ENCODE data around the gene SASH1. TPM values are rescaled to one million over a fixed set of nuclear protein-coding genes. Genes with fewer than 3 reads are reported as not detected.

SASH1 gene
- total RNA-seq, 1 donor from 2014 or later: 75.7 TPM

DNA sequence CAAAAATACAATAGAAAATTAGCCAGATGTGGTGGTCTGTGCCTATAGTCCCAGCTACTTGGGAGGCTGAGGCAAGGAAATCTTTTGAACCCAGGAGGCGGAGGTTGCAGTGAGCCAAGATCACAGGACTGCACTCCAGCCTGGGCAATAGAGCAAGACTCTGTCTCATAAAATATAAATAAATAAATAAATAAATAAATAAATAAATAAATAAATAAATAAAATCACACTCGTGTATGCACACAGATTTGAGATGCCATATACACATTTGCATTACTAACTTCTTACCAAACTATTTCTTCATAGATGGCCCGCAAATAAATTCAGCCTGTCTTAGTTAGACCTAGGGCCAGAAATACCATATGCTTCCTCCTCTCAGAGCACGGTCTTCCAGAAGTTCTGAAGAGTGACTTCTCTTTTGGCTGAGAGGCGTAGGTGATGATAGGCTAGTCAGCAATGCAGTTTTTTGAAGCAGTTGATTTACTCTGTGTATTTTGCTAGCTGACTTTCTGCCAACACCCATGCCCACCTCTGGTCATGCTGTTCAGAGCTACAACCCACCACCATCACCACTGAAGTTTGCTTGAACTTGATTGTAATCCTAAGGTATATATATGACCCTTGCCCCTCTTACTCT lies 150.1 kb downstream of the SASH1 start:
- peaks cover 6% of the 10 kb centered on the region for H3K4me1 Mint-ChIP-seq (ENCODE audit: unreplicated experiment)
- H3K27me3 Mint-ChIP-seq (ENCODE audit: unreplicated experiment): no peaks in the 10 kb centered on the region
- no peak overlapping the region for H3K4me3 Mint-ChIP-seq (ENCODE audit: unreplicated experiment)

DNA sequence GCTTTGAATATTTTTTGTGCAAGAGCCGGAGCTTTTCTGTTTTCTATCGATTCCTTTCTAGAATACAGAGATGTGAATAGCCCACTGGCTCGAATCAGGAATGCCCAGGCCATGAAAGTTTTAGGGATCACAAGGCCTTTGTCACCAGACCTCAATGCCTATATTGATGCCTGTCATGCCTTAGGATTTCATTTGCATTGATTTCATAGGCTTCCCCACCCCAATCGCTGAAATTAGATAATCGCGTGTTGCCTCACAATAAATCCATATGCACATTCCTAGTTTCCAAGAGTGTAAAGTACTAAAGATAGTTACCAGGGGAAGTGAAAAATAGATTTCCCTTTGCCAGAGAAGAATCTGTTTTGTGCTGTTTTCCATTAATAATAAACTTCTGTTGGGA lies 150.8 kb downstream of the SASH1 start:
- Mint-ChIP-seq H3K4me3 (ENCODE audit: unreplicated experiment) (no peak overlapping the region), H3K9me3 (ENCODE audit: unreplicated experiment) (no peaks in the 10 kb centered on the region), H3K27ac (ENCODE audit: unreplicated experiment) (no peak overlapping the region), H3K36me3 (ENCODE audit: unreplicated experiment) (peaks cover 29% of the 10 kb centered on the region), H3K4me1 (ENCODE audit: unreplicated experiment) (peaks cover 6% of the 10 kb centered on the region), H3K27me3 (ENCODE audit: unreplicated experiment) (no peaks in the 10 kb centered on the region)
- TF ChIP-seq CTCF (IDR thresholded peaks at IDR 0.05): no peak
- DNase-seq (ENCODE audit: extremely low spot score, unreplicated experiment): no peak

More for the DNA sequence above, 150.1 kb downstream of the SASH1 start:
- H3K27ac Mint-ChIP-seq (ENCODE audit: unreplicated experiment): no peak overlapping the region
- H3K36me3 Mint-ChIP-seq (ENCODE audit: unreplicated experiment): peaks cover 34% of the 10 kb centered on the region
- no peak for TF ChIP-seq CTCF (IDR thresholded peaks at IDR 0.05)
- DNase-seq (ENCODE audit: extremely low spot score, unreplicated experiment): no peak
- no peaks in the 10 kb centered on the region for H3K9me3 Mint-ChIP-seq (ENCODE audit: unreplicated experiment)

DNA sequence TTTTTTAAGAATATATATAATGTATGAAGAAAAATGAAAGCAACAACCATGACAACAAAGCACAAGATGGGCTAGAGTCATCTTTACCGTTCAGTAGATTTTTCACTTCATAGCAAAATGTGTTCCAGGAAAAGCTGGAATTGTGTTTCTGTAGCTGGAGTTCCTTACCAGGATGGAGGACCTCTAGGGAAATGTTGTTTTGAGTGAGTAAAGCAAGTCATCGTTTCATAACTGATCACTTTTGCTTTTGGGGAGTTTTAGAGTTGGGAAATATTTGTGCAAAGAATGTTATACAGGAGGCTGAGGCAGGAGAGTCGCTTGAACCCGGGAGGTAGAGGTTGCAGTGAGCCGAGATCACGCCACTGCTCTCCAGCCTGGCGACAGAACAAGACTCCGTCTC lies 151.6 kb downstream of the SASH1 start:
- TF ChIP-seq CTCF (IDR thresholded peaks at IDR 0.05): no peak
- no peaks in the 10 kb centered on the region for H3K27me3 Mint-ChIP-seq (ENCODE audit: unreplicated experiment)
- no peak for DNase-seq (ENCODE audit: extremely low spot score, unreplicated experiment)
- H3K9me3 Mint-ChIP-seq (ENCODE audit: unreplicated experiment): no peaks in the 10 kb centered on the region
- no peak overlapping the region for H3K4me3 Mint-ChIP-seq (ENCODE audit: unreplicated experiment)
- peaks cover 21% of the 10 kb centered on the region for H3K36me3 Mint-ChIP-seq (ENCODE audit: unreplicated experiment)
- H3K4me1 Mint-ChIP-seq (ENCODE audit: unreplicated experiment): peaks cover 6% of the 10 kb centered on the region
- no peak overlapping the region for H3K27ac Mint-ChIP-seq (ENCODE audit: unreplicated experiment)

GRCh38 chr6:148495029-148495428 lies 152.4 kb downstream of the SASH1 start:
- no peak for TF ChIP-seq CTCF (IDR thresholded peaks at IDR 0.05)

DNA sequence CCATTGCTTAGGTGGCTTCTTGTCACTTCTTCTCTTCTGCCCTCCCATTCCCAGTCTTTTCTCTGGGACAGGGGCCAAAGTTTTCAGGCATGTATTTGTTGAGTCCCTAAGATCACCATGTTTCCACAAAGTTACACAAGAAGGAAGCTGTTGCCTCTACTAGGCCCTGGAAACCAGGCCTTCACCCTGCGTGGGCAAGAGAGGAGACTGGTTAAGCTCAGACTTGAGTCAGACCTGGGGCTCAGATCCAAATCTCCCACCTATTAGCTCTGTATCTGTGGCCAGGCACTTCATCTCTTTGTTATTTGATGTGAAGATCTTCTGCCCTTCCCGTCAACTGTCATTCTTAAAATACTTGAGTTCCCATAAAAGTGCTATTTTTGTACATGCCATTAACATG lies 154.6 kb downstream of the SASH1 start:
- Mint-ChIP-seq H3K27me3 (ENCODE audit: unreplicated experiment) (no peaks in the 10 kb centered on the region), H3K4me3 (ENCODE audit: unreplicated experiment) (no peak overlapping the region), H3K36me3 (ENCODE audit: unreplicated experiment) (peaks cover 21% of the 10 kb centered on the region), H3K27ac (ENCODE audit: unreplicated experiment) (no peak overlapping the region), H3K9me3 (ENCODE audit: unreplicated experiment) (no peaks in the 10 kb centered on the region), H3K4me1 (ENCODE audit: unreplicated experiment) (peaks cover 34% of the 10 kb centered on the region)
- no peak for DNase-seq (ENCODE audit: extremely low spot score, unreplicated experiment)
- no peak for TF ChIP-seq CTCF (IDR thresholded peaks at IDR 0.05)

More at GRCh38 chr6:148495029-148495428, 152.4 kb downstream of the SASH1 start:
- Mint-ChIP-seq H3K4me1 (ENCODE audit: unreplicated experiment) (peaks cover 12% of the 10 kb centered on the region), H3K27me3 (ENCODE audit: unreplicated experiment) (no peaks in the 10 kb centered on the region), H3K4me3 (ENCODE audit: unreplicated experiment) (no peak overlapping the region), H3K36me3 (ENCODE audit: unreplicated experiment) (peaks cover 19% of the 10 kb centered on the region), H3K27ac (ENCODE audit: unreplicated experiment) (no peak overlapping the region), H3K9me3 (ENCODE audit: unreplicated experiment) (no peaks in the 10 kb centered on the region)
- DNase-seq (ENCODE audit: extremely low spot score, unreplicated experiment): no peak

All from osteocyte (in vitro differentiated cells).